Body of pancreas (tissue), 4 donors: ENCODE data around the gene ID2.

Experiments
- CTCF ChIP-seq, 7 experiments: fragments of 450-650 bp in 4 of 7; fragments of 200-600 bp in 3 of 7; sonication (generic) in 3 of 7; IDR thresholded peaks; one replicate each; pipeline ENCODE4 v1.5.1; 2016 to 2019; ENCODE audit warnings: antibody characterized with exemption in 7 of 7
- POLR2A ChIP-seq, 3 donors: fragments of 450-650 bp; IDR thresholded peaks; one replicate each; pipeline ENCODE4 v1.6.1; 2016; ENCODE audit warnings: antibody characterized with exemption in 3 of 3, mild to moderate bottlenecking in 2 of 3

- TF ChIP-seq CTCF (IDR thresholded peaks at IDR 0.05) (no peak), POLR2A (IDR thresholded peaks at IDR 0.05) (no peak)
These were observed 15.3 kb upstream of the ID2 start for GRCh38 chr2:8666581-8666980.
